NCI-H460 (cell line): Measurements from ENCODE around the gene MICOS13. TPM values are rescaled to one million over a fixed set of nuclear protein-coding genes. Genes with fewer than 3 reads are reported as not detected.
"Not testable (repeated sequence)": the region's sequence is repeated elsewhere in the genome, so short reads cannot be mapped to it uniquely, and the experiment has no call there.

Source experiments
- DNase-seq: peaks from one replicate; pipeline ENCODE4 v3.0.0-alpha.2; 2016; ENCODE audit warnings: low read depth; ENCODE audit errors: extremely low read depth
- total RNA-seq: library from RNA; depleted of rRNA; stranded (reverse); fragments of >200 nt; shearing (Covaris generic); gene quantifications from 2 replicates; pipeline ENCODE4 v1.2.3, GENCODE V29; 2014

Gene MICOS13
- total RNA-seq, 1 experiment from 2014 or later, result 31.4 TPM

GRCh38 chr19:5702053-5702410, 21.7 kb upstream of the MICOS13 start:
- not testable (repeated sequence) for DNase-seq

GRCh38 chr19:5700455-5701092, 20.3 kb upstream of the MICOS13 start:
- no peak for DNase-seq

GRCh38 chr19:5698635-5699422, 18.5 kb upstream of the MICOS13 start:
- no peak for DNase-seq

- no peak for DNase-seq
These were observed 17.7 kb upstream of the MICOS13 start for GRCh38 chr19:5697890-5698634.

- DNase-seq, result no peak
These were observed 16.9 kb upstream of the MICOS13 start for GRCh38 chr19:5697022-5697889.

GRCh38 chr19:5696196-5697021, 16.1 kb upstream of the MICOS13 start:
- no peak for DNase-seq

GRCh38 chr19:5695649-5696195, 15.4 kb upstream of the MICOS13 start:
- no peak for DNase-seq

GRCh38 chr19:5694956-5695648, 14.8 kb upstream of the MICOS13 start:
- DNase-seq, result no peak

GRCh38 chr19:5694167-5694955, 14.0 kb upstream of the MICOS13 start:
- no peak for DNase-seq

- DNase-seq, result no peak
These were observed 13.2 kb upstream of the MICOS13 start for GRCh38 chr19:5693195-5694166.

- DNase-seq, result no peak
These were observed 12.4 kb upstream of the MICOS13 start for GRCh38 chr19:5692723-5693194.

GRCh38 chr19:5691822-5692722, 11.8 kb upstream of the MICOS13 start:
- DNase-seq, result no peak

- no peak for DNase-seq
These were observed 10.9 kb upstream of the MICOS13 start for GRCh38 chr19:5690955-5691821.

- peak; percentile 94 for DNase-seq
These were observed 10.0 kb upstream of the MICOS13 start, which contains the start of gene RPL36 for GRCh38 chr19:5690125-5690954. RPL36 (plus strand) TSS chr19:5690295; CDS start chr19:5690508, 213 bp downstream.
